Measurements from ENCODE around the gene ZIC5.

The ZIC5 gene

DNA sequence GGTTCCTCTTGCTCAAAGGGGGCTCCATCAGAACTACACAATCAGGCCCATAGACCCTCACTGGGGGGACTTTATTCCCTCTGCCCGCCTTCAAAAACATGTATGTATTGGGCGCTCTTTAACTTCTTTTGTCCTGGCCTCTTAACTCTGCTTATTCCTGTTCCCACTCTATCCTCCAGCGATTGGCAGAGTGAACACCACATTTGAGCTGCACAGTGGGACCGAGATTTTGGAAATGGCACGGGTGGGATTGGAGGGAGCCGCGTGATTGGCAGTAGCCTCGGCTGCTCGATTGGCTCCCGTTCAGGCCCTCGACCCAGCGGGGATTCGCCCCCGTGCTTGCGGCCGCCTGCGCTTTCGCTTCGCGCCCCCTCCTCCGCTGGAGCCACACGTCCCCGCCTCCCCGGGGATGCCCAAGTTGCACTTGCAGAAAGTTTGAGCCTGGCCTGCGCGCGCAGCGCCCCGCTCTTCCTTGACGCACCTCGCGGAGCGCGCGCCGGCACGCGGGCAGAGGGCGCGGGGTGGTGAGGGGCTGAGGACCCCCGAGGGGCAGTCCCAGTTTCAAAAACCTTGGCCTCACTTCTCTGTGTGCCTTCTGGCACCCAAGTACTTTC lies at the start of gene ZIC5:
Gene ZIC5 (minus strand): TSS at position 192 of the 614 bp plus-strand sequence. CDS start 164 bp downstream, at position 28.
- no peak for DNase-seq

GRCh38 chr13:100019780-100020356 lies 48.3 kb upstream of the ZIC5 start:
- DNase-seq: no peak

- no peak for DNase-seq
These were observed 43.1 kb upstream of the ZIC5 start for GRCh38 chr13:100014621-100015020.

- no peak for DNase-seq
These were observed 26.7 kb upstream of the ZIC5 start for GRCh38 chr13:99998261-99998660.

DNA sequence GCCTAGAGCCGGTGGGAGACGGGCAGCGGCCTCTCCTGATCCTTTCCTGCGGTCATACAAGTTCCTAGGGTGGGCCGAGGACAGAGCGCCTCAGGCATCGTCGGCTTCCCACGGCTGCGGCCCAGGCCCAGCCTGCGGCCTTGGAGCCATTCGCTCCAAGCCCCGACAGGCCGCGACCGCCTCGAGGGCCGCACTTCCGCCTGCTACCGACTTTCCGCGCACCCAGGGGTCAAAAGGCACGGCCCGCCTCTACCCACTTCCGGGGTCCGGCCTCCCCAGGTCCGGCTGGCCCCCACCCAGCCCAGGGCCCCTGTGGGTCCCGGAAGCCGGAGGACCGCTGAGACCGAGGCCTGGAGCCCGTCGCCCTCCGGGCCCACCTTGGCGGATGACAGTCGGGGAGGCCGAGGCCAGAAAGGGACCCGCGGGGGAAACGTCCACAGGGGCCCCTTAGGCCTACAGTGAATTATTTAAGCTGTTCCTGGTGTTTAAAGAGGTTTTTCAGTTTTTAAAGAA lies 26.2 kb upstream of the ZIC5 start:
- DNase-seq: no peak

DNA sequence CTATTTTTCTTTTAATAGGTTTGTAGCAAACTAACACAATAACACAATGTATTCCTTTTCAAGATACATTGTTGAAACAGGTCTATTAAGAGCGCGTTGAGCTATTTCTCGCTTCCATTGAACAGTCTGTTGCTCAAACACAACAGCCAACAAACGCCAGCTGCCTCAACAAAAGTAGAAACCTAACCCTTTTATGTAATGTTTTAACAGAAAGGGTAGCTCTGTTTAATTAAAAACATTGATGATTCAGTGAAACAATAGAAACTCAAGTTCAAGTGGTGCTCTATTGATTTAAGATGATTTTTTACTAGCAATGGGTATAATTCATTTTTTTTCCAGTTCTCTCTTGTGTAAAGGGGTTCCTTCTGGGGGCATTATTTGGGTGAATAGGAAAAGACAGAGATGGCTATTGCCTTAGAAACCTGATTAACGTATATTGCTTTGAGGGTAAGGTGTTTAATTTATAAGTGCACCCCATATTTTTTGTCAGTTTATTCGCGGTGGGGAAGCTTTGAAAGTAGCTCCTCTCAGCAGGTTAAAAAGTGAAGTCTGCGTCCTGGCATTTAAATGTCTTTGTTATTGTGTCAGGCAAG lies 24.9 kb upstream of the ZIC5 start:
- no peak for DNase-seq

DNA sequence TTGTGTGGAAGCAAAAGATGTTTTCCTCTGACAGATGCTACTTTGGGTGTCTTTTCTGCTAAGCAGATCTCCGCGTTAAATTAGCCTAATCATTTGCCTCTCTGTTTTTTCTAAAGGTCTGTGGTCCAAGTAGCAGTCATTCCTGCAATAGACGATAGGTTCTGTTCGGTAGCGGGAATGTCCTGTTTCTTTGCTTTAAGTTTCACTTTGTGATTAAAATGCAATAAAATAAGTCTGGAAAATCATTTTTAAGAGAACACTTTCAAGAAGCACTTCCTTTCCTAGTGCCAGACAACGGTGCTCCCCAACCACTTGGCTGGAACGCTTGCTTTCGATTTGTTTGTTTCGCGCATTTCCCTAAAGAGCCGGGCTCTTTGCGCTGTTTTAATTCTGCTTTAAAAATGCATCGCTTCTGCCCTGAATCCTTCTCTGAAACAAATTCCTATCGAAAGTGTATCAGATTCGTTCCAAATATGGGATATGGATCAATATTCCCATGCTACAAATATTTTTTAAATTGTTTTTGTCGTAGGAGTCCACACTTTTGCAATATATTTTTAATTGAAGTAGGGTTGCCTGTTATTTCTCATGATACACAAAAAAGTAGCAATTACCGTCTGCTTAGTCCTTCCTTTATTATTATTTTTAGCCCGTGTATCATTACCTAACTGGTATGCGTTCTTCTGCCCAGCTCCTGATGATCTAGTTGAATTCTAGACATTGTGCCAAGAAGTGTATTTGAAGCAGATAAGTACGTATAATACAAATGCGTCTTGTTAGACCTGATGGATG lies 24.2 kb upstream of the ZIC5 start:
- no peak for DNase-seq

- DNase-seq: no peak
These were observed 23.6 kb upstream of the ZIC5 start for GRCh38 chr13:99995104-99995588.

GRCh38 chr13:99994638-99995020 lies 23.1 kb upstream of the ZIC5 start:
- DNase-seq: no peak

DNA sequence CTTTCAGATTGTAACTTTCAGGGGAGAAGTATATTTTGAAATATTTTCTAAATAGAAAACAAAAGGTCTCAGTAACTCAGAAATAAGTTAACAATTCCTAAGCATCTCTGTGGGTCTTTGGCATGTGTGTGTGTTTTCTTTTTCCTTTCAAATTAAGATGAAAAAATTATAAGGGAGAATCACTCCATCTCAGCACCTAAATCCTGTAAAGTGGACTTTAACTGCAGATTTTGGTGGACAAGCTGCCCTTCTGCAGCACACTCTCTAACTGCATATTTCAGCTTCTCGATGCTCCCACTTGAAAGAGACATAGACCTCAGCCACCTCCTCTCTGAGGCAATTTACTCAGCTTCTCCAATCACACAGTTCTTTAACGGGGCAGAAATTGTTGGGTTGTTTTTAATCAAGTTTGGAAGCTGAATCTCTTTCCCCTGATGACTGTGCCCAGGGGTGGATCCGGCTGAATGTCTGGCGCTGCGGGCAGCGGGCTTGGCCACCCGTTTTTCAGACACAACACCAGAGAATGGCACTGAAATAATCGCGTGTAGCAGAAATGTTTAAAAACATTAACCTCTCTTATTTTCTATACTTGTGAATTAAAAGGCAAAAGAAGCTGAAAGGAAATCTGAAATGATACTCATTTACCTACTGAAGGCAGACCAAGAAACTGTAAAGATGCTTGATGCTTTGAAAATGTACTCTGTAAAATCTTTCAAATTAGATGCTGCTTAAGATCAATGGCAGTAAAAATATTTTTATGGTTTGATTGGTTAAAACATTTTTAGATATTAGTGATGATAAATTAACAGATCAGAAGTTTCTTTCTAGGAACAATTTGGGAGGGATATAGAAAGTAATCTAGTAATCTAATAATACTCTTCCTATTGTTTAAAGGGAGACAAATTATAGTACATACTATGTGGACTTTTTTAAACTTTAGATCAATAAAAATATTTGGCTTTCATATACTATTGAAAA lies 22.4 kb upstream of the ZIC5 start:
- DNase-seq: no peak

- DNase-seq: no peak
These were observed 21.4 kb upstream of the ZIC5 start for GRCh38 chr13:99992949-99993351.

DNA sequence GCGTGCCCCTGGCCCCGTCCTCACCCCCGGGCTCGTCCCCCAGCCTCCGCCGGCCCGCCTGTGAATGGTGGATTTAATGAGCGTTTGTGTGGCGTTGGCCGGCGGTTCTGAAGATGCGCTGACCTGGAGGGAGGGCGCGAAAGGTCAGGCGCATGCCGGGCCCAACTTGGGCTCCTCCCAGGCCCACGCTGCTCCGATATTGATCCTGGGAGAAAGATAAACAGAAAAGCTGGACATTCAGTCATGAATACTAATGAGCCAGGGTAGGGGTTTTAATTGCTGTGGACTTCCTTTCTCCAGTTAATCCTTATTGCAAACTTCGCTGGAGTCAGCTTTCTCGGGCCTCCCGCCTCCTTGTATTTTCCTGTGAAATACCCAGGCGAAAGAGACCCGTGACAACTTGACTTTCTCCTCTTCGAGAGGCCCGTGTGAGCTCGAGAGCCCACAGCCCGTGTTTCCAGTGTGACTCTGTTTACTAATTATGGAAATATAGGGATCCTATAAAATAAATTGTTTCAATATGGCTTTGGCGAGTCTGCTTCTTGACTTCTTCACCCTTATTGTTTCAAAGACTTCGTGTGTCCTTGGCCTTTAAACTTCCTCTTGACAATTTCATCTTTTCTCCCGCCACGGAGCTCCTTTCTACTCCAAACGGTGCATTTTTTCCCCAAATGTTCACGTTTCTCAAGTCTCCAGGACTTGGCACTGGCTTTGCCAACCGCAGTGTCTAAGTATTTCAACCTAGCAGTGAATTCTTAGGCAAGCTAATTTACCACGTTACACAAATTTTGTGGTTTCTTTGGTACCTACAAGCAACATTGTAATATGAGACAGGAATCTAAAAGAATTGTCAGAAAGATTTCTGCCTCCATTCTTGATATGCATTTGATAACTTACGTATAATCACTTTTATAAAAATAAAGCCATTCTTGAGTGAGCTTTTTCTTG lies 20.5 kb upstream of the ZIC5 start:
- DNase-seq: no peak

DNA sequence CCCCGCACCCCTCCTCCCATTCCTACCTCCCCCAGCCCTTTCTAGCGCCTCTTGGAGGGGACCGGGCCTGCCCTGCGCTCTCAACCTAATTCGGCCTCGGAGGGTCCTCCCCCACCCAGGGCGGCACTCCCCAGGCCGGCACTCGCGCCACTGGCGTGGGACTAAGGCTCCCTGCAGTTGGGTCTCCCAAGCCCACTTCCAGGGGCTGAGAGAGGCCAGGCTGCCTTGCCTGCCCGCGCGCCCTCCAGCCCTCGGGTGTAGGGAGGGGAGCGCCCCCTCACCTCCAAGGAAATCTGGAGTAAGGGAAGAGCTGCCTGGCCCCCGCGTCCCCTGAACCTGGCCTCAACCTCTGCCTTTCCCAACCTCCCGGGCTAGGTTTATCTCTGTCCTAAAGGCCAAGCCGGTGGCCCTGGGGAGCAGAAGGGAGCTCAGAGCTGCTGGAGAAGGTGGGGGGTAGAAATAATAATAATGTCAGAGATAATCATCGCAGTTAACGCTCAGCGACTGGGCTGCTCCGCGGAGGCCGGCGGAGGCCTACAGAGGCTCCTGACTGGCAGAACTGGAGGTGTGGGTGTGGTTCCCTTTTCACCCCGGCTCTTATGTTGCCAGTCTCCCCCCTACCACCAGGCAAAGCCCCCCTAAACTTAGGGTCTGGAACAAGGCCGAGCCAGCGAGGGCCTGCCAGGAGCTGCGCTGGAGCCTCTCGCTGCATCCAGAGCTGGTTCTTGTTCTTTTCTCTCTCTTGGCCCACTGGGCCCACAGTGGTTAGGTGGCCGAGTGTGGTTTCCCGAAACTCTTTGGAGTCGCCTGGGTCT lies 19.7 kb upstream of the ZIC5 start:
- no peak for DNase-seq

- no peak for DNase-seq
These were observed 18.8 kb upstream of the ZIC5 start for GRCh38 chr13:99990126-99990977.

GRCh38 chr13:99989276-99990125 lies 17.9 kb upstream of the ZIC5 start:
- no peak for DNase-seq

DNA sequence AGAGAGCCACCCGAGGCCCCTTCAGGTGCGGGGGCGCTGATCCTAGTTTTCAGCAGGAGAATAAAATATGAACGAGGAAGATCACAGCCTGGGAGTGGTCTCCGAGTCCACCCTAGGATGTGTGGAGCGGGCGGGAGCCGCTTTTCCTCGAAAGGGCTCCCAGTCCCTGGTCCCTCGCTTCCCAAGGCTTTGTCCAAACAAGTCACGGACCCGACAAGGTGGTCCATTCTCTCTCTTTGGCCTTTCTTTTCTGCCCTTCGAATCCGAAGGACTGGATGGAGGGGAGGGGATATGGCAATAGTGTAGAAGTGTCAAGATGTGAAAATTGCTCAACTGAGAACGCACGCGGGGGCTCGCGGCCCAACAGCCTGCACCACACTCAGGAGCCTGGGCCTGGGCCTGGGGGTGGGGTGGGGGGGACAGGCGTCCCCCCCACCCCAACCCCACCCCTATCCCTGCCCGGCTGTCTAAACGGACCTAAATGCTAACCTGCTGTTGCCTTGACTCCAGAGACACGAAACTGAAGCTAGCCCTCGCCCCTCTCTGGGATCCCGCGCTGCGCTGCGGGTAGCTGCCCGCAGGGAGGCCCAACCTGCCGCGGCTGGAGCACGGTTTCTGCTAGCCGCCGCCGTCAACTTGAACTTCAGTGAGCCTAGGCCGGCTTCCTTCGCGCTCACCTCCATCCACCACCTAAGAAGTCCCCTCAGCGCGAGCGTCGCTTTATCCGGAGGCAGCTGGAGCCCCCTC lies 17.1 kb upstream of the ZIC5 start:
- no peak for DNase-seq
